Adipose tissue (tissue), 3 donors: ENCODE data around the gene ACOD1. TPM values are rescaled to one million over a fixed set of nuclear protein-coding genes. Genes with fewer than 3 reads are reported as not detected.
"Not testable (repeated sequence)": the region's sequence is repeated elsewhere in the genome, so short reads cannot be mapped to it uniquely, and the experiment has no call there.

Experiments used
- H3K27ac ChIP-seq: one replicate; pipeline ENCODE4 v1.5.1; 2013; ENCODE audit warnings: low read depth, low read length
- WGBS, 3 donors: extraction: QIAGEN DNeasy Blood & Tissue Kit; methylation state at CpG; one replicate each; pipeline ENCODE4 v1.1.7; 2013; 5-methylcytosine and 5-hydroxymethylcytosine counted together
- polyA plus RNA-seq, 3 donors: library from polyadenylated mRNA; stranded (reverse); fragments of 200-250 nt; gene quantifications; one replicate each; pipeline ENCODE4 v1.2.3, GENCODE V29; 2013
- donor health status: healthy with polysubstance abuse.
- donor health status: Bipolar disorder and iron deficiency.
- donor health status: healthy.

ACOD1 gene
- under 1 TPM in 1 of 3 donors, not detected in 2; 0.33 TPM for polyA plus RNA-seq

- no peak within 1 kb of the TSS for H3K27ac ChIP-seq
- WGBS, 3 donors: 53 to 85% (median 66%) methylated on average over 2 of the region's 2 CpGs
These were observed at the start of gene ACOD1 for GRCh38 chr13:76948149-76948548. ACOD1 (plus strand) TSS chr13:76948511; CDS start chr13:76948559, 48 bp downstream.

- WGBS, 3 donors: 88 to 94% (median 90%) methylated on average over 4 of the region's 4 CpGs
- not testable (repeated sequence) for H3K27ac ChIP-seq
These were observed 49.2 kb upstream of the ACOD1 start for GRCh38 chr13:76899066-76899465.

GRCh38 chr13:76903544-76904162 lies 44.7 kb upstream of the ACOD1 start:
- WGBS, 3 donors: 18 to 25% (median 23%) methylated on average over 3 of the region's 3 CpGs

GRCh38 chr13:76904507-76904906 lies 43.8 kb upstream of the ACOD1 start:
- WGBS, 3 donors: 60 to 70% (median 62%) methylated on average over 2 of the region's 2 CpGs
- no peak overlapping the region for H3K27ac ChIP-seq

More at GRCh38 chr13:76903544-76904162, 44.7 kb upstream of the ACOD1 start:
- H3K27ac ChIP-seq: no peak overlapping the region

DNA sequence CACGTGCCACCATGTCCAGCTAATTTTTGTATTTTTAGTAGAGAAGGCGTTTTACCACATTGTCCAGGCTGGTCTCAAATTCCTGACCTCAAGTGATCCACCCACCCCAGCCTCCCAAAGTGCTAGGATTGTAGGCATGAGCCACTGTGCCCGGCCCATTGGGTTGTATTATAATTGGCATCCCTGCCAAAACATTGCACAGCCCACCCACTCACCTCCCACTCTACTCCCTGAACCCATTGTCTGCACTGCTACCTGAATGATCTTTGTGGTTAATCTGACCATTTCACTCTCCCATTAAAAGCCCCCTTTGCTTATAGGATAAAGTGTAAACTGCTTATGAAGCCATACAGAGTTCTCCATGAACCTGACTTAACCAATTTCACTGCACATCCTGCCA lies 35.8 kb upstream of the ACOD1 start:
- 90 to 92% (median 91%) methylated on average over 3 of the region's 3 CpGs for WGBS, 3 donors

GRCh38 chr13:76913898-76914297 lies 34.4 kb upstream of the ACOD1 start:
- H3K27ac ChIP-seq: no peak overlapping the region
- 54 to 87% (median 86%) methylated on average over 4 of the region's 4 CpGs for WGBS, 3 donors

More for the DNA sequence above, 35.8 kb upstream of the ACOD1 start:
- no peak overlapping the region for H3K27ac ChIP-seq

DNA sequence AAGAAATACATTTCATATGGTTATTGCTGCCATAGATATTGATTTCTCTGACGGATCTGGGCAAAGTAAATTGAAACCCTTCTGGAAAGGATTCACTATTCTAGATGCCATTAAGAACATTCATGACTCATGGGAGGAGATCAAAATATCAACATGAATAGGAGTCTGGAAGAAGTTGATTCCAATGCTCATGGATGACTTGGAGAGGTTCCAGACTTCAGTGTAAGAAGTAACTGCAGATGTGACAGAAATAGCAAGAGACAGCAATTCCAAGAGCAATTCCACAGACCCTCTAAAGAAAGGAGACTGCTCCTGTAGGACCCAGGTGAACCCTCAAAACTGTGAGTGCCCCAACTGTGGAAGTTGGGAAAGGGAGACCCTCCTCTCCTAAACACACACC lies 31.2 kb upstream of the ACOD1 start:
- WGBS, 3 donors: 44 to 79% (median 73%) methylated on average over 1 of the region's 1 CpG
- no peak overlapping the region for H3K27ac ChIP-seq

- H3K27ac ChIP-seq: not testable (repeated sequence)
- WGBS, 3 donors: 65 to 83% (median 75%) methylated on average over 12 of the region's 12 CpGs
These were observed 30.4 kb upstream of the ACOD1 start for GRCh38 chr13:76917755-76918481.

- no peak overlapping the region for H3K27ac ChIP-seq
- WGBS, 3 donors: 88 to 96% (median 93%) methylated on average over 1 of the region's 1 CpG
These were observed 26.8 kb upstream of the ACOD1 start for GRCh38 chr13:76921516-76921915.

DNA sequence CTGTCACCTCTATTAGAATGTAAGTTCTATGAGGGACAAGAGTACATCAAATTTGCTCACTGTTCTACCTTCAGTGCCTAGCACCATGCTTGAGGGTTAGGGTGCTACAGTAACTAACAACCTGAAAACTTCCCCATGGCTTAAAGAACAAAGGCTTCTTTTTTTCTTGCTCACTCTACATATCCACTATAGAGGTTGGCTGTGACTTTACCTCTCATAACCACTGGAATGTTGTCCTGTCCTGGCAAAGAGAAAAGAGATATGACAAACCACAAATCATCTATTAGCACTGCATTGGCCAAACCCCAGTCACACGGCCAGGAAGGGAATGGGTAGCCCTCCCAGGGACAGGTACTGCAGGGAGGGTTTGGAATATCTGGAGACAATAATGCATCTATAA lies 23.2 kb upstream of the ACOD1 start:
- WGBS, 3 donors: 54 to 82% (median 63%) methylated on average over 1 of the region's 1 CpG
- no peak overlapping the region for H3K27ac ChIP-seq

DNA sequence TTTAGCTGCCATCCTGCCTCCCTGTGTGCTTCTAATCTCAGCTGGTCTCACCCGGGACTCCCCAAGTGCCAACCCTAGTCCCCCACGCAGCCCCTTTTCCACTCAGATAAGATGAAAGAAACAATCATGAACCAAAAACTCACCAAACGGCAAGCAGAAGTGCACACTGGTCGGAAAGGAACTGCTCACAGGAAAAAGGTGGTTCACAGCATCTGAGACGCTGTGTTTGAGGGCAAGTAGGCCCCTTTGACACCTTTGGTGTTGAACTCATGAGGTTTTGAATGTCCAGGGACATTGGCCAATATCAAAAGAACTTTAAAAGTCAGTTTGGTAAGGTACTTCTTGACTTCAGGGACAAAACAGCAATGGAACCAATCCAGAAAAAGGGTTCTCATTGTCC lies 20.4 kb upstream of the ACOD1 start:
- 66 to 84% (median 77%) methylated on average over 5 of the region's 5 CpGs for WGBS, 3 donors
- H3K27ac ChIP-seq: no peak overlapping the region

- 79 to 90% (median 82%) methylated on average over 3 of the region's 3 CpGs for WGBS, 3 donors
- no peak overlapping the region for H3K27ac ChIP-seq
These were observed 19.9 kb upstream of the ACOD1 start for GRCh38 chr13:76928456-76928855.

DNA sequence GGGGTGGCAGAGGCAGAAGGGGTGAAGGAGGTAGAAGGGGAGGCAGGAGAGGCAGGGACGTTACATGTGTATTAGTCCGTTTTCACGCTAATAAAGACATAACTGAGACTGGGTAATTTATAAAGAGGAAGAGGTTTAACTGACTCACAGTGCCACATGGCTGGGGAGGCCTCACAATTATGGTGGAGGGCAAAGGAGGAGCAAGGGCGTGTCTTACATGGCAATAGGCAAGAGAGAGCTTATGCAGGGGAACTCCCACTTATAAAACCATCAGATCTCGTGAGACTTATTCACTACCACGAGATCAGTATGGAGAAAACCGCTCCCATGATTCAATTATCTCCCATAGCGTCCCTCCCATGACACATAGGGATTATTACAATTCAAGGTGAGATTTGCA lies 19.0 kb upstream of the ACOD1 start:
- 87 to 90% (median 89%) methylated on average over 8 of the region's 8 CpGs for WGBS, 3 donors
- no peak overlapping the region for H3K27ac ChIP-seq

GRCh38 chr13:76929851-76930374 lies 18.4 kb upstream of the ACOD1 start:
- WGBS, 3 donors: 66 to 80% (median 78%) methylated on average over 2 of the region's 2 CpGs
- H3K27ac ChIP-seq: no peak overlapping the region

DNA sequence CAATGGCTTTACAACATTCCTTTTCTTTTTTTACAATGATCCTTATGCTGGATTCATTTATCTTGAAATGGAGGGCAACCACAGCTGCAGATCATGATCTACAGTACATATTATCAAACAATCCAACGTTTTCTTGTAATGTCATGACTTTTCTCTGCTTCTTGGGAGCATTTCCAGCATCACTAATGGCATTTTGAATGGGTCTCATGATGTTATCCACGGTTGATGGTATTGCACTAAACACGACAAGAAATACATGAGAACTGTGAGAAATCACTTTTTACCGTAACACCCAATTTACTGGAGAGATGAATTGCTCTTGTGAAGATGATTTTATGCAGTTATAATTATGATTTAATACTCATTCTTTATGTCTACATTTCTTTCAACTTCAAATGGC lies 16.2 kb upstream of the ACOD1 start:
- WGBS, 3 donors: 47 to 83% (median 79%) methylated on average over 4 of the region's 4 CpGs
- no peak overlapping the region for H3K27ac ChIP-seq

- 94 to 100% (median 98%) methylated on average over 1 of the region's 1 CpG for WGBS, 3 donors
These were observed 13.6 kb upstream of the ACOD1 start for GRCh38 chr13:76934671-76935070.

DNA sequence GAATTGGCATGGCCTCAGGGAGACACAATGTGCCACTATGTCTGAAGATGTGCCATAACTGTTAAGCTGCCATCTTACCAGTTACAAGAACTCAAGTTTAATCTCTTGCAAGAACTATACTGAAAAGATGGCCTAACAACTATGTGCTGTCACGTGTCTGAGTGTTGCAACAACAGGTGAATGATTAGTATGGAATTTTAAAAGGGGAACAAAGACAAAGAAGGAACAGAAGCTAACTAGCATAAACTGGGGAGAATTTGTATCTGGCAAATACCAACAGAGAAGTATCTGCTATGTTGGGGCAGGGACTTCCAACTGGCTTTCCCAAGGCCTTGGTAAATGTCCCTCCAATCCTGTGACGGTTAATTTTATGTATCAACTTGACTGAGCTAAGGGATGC lies 11.5 kb upstream of the ACOD1 start:
- no peak overlapping the region for H3K27ac ChIP-seq
- WGBS, 3 donors: 78 to 85% (median 85%) methylated on average over 2 of the region's 2 CpGs

More at GRCh38 chr13:76934671-76935070, 13.6 kb upstream of the ACOD1 start:
- no peak overlapping the region for H3K27ac ChIP-seq

- WGBS, 3 donors: 46 to 53% (median 51%) methylated on average over 2 of the region's 2 CpGs
- H3K27ac ChIP-seq: no peak overlapping the region
These were observed 11.0 kb upstream of the ACOD1 start for GRCh38 chr13:76937281-76937820.

- H3K27ac ChIP-seq: no peak overlapping the region
- WGBS, 3 donors: 83 to 91% (median 87%) methylated on average over 3 of the region's 3 CpGs
These were observed 9.1 kb upstream of the ACOD1 start for GRCh38 chr13:76939215-76939614.
